OCI-LY7 (cell line): ENCODE measurements around the gene SLC25A25. TPM values are rescaled to one million over a fixed set of nuclear protein-coding genes. Genes with fewer than 3 reads are reported as not detected.

Experiments used
- BruUV-seq: library from RNA; stranded (reverse); fragments of 400-500 nt; replicated peaks from 2 replicates; lab custom pipeline; 2021; lab: Mats Ljungman, UMichigan
- CTCF ChIA-PET: fragments of 300-600 bp; sonication (Branson Sonifier 250); formaldehyde crosslinking; loops from one replicate; lab custom pipeline; 2022; ENCODE audit warnings: antibody characterized with exemption; ENCODE audit not compliant: unreplicated experiment; lab: Charles Lee
- POLR2A ChIA-PET: fragments of 300-600 bp; sonication (Branson Sonifier 250); formaldehyde crosslinking; loops from one replicate; lab custom pipeline; 2022; ENCODE audit warnings: antibody characterized with exemption; lab: Charles Lee
- DNase-seq: peaks from one replicate; pipeline ENCODE4 v3.0.0-alpha.2; 2015; ENCODE audit warnings: low spot score
- H2AFZ ChIP-seq: fragments of 200-600 bp; sonication (generic), shearing (Covaris generic); 2 replicates; pipeline ENCODE4 v1.6.1; 2014; ENCODE audit warnings: mild to moderate bottlenecking, antibody characterized with exemption, low read length, moderate library complexity
- H3K27ac ChIP-seq: fragments of 200-600 bp; sonication (generic); 2 replicates; pipeline ENCODE4 v1.5.1; 2014; ENCODE audit warnings: mixed run types, low read depth, mild to moderate bottlenecking, moderate library complexity, low read length, inconsistent platforms; ENCODE audit not compliant: poor library complexity, severe bottlenecking
- H3K36me3 ChIP-seq: fragments of 200-600 bp; sonication (generic); 2 replicates; pipeline ENCODE4 v1.6.1; 2014; ENCODE audit warnings: mild to moderate bottlenecking, antibody characterized with exemption, low read length, moderate library complexity, mixed read lengths; ENCODE audit not compliant: insufficient read depth
- H3K4me1 ChIP-seq: fragments of 200-600 bp; sonication (generic); 2 replicates; pipeline ENCODE4 v1.5.1; 2014; ENCODE audit warnings: mild to moderate bottlenecking, low read length; ENCODE audit not compliant: insufficient read depth, poor library complexity, severe bottlenecking
- H3K4me2 ChIP-seq: fragments of 200-600 bp; sonication (generic); 2 replicates; pipeline ENCODE4 v1.6.1; 2014; ENCODE audit warnings: mild to moderate bottlenecking, low read length
- H3K4me3 ChIP-seq: fragments of 200-600 bp; sonication (generic); 2 replicates; pipeline ENCODE4 v1.5.1; 2014; ENCODE audit warnings: mild to moderate bottlenecking, low read depth, low read length; ENCODE audit not compliant: poor library complexity, severe bottlenecking
- H3K79me2 ChIP-seq: fragments of 200-600 bp; sonication (generic); 2 replicates; pipeline ENCODE4 v1.6.1; 2016; ENCODE audit warnings: low read depth, mild to moderate bottlenecking, low read length, moderate library complexity, mixed read lengths; ENCODE audit not compliant: insufficient read depth
- H3K9me2 ChIP-seq: fragments of 200-600 bp; sonication (generic); 2 replicates; pipeline ENCODE4 v1.6.1; 2016; ENCODE audit warnings: mild to moderate bottlenecking, low read length, mixed read lengths; ENCODE audit not compliant: insufficient read depth
- H3K9me3 ChIP-seq: fragments of 200-600 bp; sonication (generic); 2 replicates; pipeline ENCODE4 v1.6.1; 2014; ENCODE audit warnings: mild to moderate bottlenecking, mixed run types, low read length, mixed read lengths
- H4K20me1 ChIP-seq: fragments of 200-600 bp; sonication (generic); 2 replicates; pipeline ENCODE4 v1.6.1; 2014; ENCODE audit warnings: mild to moderate bottlenecking, antibody characterized with exemption, low read length, moderate library complexity, mixed read lengths; ENCODE audit not compliant: insufficient read depth
- EZH2phosphoT487 ChIP-seq: fragments of 200-600 bp; sonication (generic); IDR thresholded peaks from 2 replicates; pipeline ENCODE4 v1.6.1; 2018; ENCODE audit warnings: low read depth, borderline replicate concordance, mild to moderate bottlenecking, mixed run types, antibody characterized with exemption, low read length, moderate library complexity, mixed read lengths
- intact Hi-C: fragments of 100-400 bp; cut with micrococcal nuclease; formaldehyde crosslinking; loops from one replicate; pipeline ENCODE4 v1.10.0; 2022; ENCODE audit not compliant: unreplicated experiment
- total RNA-seq, 2 experiments: library from RNA; depleted of rRNA in 1 of 2; stranded (reverse); fragments of >200 nt in 1 of 2; shearing (Covaris generic) in 1 of 2; gene quantifications; 2 replicates each; pipeline ENCODE4 v1.2.3, GENCODE V29; 2014 to 2022
- TF ChIP-seq, protein P1 (sequence below): fragments of 200-600 bp; sonication (generic); conservative IDR thresholded peaks from 2 replicates; pipeline ENCODE4 v1.5.1; 2014; ENCODE audit warnings: mild to moderate bottlenecking, antibody characterized with exemption, low read length, moderate library complexity, mixed read lengths

Gene SLC25A25
- total RNA-seq, 2 experiments from 2014 or later, result 17.6 to 21.4 TPM

DNA sequence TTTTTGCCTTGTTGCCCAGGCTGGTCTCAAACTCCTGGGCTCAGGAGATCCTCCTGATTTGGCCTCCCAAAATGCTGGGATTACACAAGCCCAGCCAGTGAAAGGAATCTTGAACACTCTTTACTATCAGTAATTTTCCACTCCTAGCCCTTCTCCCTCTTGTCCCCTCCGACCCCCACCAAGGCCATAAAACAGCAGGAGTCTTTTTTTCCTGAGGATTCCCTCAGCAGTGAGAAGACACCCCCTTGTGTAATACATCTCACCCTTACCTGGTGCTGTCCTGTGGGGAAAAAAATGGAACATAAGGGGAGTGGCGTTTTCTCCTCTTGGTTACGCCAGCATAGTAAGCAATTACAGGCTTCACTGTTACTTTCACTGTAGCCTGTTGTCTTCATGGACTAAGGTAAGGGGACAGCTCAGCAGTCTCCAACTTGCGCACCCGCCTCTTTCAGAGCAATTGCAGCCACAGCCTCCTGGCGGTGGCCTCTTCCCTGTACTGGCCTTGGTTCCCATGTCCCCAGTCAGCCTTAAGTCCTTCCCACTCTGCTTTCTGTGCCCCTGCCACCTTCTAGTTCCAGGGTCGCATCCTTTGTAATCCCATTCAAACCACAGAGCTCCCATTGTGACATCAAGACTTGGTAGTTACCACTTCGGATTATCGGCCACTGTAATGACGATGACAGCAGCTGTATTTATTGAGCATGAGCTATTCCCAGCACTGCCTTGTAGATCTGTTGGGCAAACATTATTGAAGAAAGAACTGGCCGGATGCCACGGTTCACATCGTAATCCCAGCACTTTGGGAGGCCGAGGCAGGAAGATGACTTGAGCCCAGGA is 10.9 kb upstream of the SLC25A25 start:
- peaks cover 21% of the 10 kb centered on the region for H3K4me1 ChIP-seq
- H2AFZ ChIP-seq, result no peak overlapping the region
- ChIA-PET CTCF (interaction anchor here (0.5 kb wide), 1 partner anchor 115 kb away, joined by 3 read pairs; no protein-coding TSS in a partner anchor), POLR2A (interaction anchor here (1.1 kb wide), 1 partner anchor 11 kb away, joined by 3 read pairs; no protein-coding TSS in a partner anchor)
- no peaks in the 10 kb centered on the region for H4K20me1 ChIP-seq
- no TSS peak for BruUV-seq
- no peak for TF ChIP-seq EZH2phosphoT487
- TF ChIP-seq, protein P1, sequence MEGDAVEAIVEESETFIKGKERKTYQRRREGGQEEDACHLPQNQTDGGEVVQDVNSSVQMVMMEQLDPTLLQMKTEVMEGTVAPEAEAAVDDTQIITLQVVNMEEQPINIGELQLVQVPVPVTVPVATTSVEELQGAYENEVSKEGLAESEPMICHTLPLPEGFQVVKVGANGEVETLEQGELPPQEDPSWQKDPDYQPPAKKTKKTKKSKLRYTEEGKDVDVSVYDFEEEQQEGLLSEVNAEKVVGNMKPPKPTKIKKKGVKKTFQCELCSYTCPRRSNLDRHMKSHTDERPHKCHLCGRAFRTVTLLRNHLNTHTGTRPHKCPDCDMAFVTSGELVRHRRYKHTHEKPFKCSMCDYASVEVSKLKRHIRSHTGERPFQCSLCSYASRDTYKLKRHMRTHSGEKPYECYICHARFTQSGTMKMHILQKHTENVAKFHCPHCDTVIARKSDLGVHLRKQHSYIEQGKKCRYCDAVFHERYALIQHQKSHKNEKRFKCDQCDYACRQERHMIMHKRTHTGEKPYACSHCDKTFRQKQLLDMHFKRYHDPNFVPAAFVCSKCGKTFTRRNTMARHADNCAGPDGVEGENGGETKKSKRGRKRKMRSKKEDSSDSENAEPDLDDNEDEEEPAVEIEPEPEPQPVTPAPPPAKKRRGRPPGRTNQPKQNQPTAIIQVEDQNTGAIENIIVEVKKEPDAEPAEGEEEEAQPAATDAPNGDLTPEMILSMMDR, result no peak
- no peaks in the 10 kb centered on the region for H3K79me2 ChIP-seq
- no peaks in the 10 kb centered on the region for H3K36me3 ChIP-seq
- intact Hi-C loops, result no loop called here
- no peak for DNase-seq
- no peaks in the 10 kb centered on the region for H3K9me2 ChIP-seq
- H3K27ac ChIP-seq, result no peak overlapping the region
- no peak overlapping the region for H3K4me2 ChIP-seq
- H3K4me3 ChIP-seq, result no peak overlapping the region
- H3K9me3 ChIP-seq, result no peaks in the 10 kb centered on the region

DNA sequence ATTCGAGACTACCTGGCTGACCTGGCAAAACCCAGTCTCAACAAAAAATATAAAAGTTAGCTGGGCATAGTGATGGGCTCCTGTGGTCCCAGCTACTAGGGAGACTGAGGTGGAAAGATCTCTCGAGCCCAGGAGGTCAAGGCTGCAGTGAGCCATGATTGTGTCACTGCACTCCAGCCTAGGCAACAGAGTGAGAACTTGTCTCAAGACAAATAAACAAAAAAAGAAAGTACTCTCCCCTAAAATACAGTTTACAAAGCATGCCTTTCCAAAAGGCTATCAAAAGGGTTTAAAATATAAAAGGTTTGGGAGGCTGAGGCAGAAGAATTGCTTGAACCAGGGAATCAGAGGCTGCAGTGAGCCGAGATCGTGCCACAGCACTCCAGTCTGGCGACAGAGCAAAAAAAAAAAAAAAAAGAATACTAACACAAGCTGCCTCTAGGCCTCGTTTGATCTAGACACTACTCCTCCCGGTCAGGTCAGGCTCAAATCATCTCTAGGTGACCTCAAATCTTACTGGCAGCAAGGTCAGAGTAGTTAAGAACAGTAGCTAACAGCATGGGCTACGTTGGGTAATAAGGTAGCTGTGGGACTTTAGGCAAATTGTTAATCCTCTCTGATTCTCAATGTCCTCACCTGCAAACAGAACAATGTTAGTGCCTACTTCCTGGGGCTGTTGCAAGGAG is 10.2 kb upstream of the SLC25A25 start:
- Histone ChIP-seq H3K4me3 (no peak overlapping the region), H3K27ac (no peak overlapping the region), H3K79me2 (no peaks in the 10 kb centered on the region), H3K4me2 (no peak overlapping the region), H3K4me1 (peaks cover 14% of the 10 kb centered on the region), H4K20me1 (no peaks in the 10 kb centered on the region), H3K9me3 (no peaks in the 10 kb centered on the region), H2AFZ (no peak overlapping the region), H3K36me3 (peaks cover 3% of the 10 kb centered on the region), H3K9me2 (no peaks in the 10 kb centered on the region)
- no peak for DNase-seq
- intact Hi-C loops, result no loop called here
- TF ChIP-seq, protein P1, result no peak
- TF ChIP-seq EZH2phosphoT487, result no peak
- no TSS peak for BruUV-seq
- CTCF ChIA-PET, result no interaction called here
- POLR2A ChIA-PET, result interaction anchor here (1.1 kb wide), 1 partner anchor 12 kb away, joined by 3 read pairs; no protein-coding TSS in a partner anchor
